ENCODE measurements around the gene PRPH2. TPM values are rescaled to one million over a fixed set of nuclear protein-coding genes. Genes with fewer than 3 reads are reported as not detected.

Gene PRPH2
- polyA plus RNA-seq, 1 of the 3 experiments (the other 2 are of a cell fraction) = not detected

DNA sequence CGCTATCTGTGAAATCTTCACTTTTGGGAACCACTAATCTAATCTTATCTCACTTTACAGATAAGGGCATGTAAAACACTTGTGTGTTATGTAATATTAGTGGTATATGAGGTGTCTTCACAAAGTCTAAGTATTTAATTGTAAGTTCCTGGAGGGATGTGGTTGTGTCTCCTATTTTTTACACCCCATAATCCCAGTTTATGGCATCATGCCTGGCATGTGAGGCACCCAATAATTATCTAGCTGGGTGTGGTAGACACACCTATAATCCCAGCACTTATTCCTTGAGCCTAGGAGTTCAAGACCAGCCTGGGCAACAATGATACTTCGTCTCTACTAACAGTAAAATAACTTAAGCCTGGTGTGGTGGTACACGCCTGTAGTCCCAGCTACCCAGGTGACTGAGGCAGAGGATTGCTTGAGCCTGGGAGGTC is 40.0 kb upstream of the PRPH2 start:
- Histone ChIP-seq H3K27ac (ENCODE audit: low read depth in 2 of 2, low read length in 1 of 2) (no peak overlapping the region), H3F3A (replicated peaks; ENCODE audit: insufficient read depth) (peaks cover 23% of the 10 kb centered on the region), H3K9me3 (no peaks in the 10 kb centered on the region), H4K20me1 (ENCODE audit: insufficient read depth) (no peaks in the 10 kb centered on the region), H3K27me3 (ENCODE audit: insufficient read depth) (no peaks in the 10 kb centered on the region), H3K4me1 (ENCODE audit: control insufficient read depth in 1 of 2, insufficient read depth in 2 of 2, low read depth in 1 of 2, low read length in 1 of 2) (0 out of 4 replicates have a peak, but pooled peaks cover 0 to 10% of the 10 kb centered on the region in 2 experiments), H3K4me3 (ENCODE audit: low read depth in 2 of 2, low read length in 1 of 2) (no peak overlapping the region), H3K79me2 (ENCODE audit: insufficient read depth) (no peaks in the 10 kb centered on the region; the same call in 1 of the 2 replicates), H3K9me2 (no peaks in the 10 kb centered on the region), H3K9ac (no peak overlapping the region), H3K4me2 (no peak overlapping the region), H2AFZ (ENCODE audit: low read depth) (no peak overlapping the region), H3K36me3 (replicated peaks in 1 of 2; ENCODE audit: control insufficient read depth in 1 of 2, insufficient read depth in 2 of 2, low read length in 1 of 2) (peaks cover 0 to 2% of the 10 kb centered on the region in 2 experiments)
- POLR2A ChIA-PET = interaction anchor here (0.5 to 0.9 kb wide), 2 partner anchors 9 to 17 kb away, joined by 3 to 4 read pairs; partner anchors contain the start of gene TBCC
- TF ChIP-seq FOSL2 (IDR thresholded peaks at IDR 0.05; ENCODE audit: borderline replicate concordance, low read depth) = no peak
- no peak for TF ChIP-seq TEAD4 (IDR thresholded peaks at IDR 0.05; ENCODE audit: borderline replicate concordance, insufficient read depth)
- no peak for TF ChIP-seq TAF1 (IDR thresholded peaks at IDR 0.05; ENCODE audit: borderline replicate concordance, low read depth, low read length)
- no peak for TF ChIP-seq RCOR1 (IDR thresholded peaks at IDR 0.05; ENCODE audit: low read length)
- TF ChIP-seq MXI1 (IDR thresholded peaks at IDR 0.05; ENCODE audit: low read depth, low read length) = no peak
- TF ChIP-seq, protein P1, sequence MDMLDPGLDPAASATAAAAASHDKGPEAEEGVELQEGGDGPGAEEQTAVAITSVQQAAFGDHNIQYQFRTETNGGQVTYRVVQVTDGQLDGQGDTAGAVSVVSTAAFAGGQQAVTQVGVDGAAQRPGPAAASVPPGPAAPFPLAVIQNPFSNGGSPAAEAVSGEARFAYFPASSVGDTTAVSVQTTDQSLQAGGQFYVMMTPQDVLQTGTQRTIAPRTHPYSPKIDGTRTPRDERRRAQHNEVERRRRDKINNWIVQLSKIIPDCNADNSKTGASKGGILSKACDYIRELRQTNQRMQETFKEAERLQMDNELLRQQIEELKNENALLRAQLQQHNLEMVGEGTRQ (IDR thresholded peaks at IDR 0.05; ENCODE audit: borderline replicate concordance, low read depth, low read length) = no peak
- TF ChIP-seq NRF1 (IDR thresholded peaks at IDR 0.05; ENCODE audit: low read depth, low read length) = no peak
- TF ChIP-seq JUND (IDR thresholded peaks at IDR 0.05) = no peak
- TF ChIP-seq SMC3 (IDR thresholded peaks at IDR 0.05; ENCODE audit: low read depth, low read length) = no peak
- TF ChIP-seq CHD2 (IDR thresholded peaks at IDR 0.05; ENCODE audit: low read length, partially characterized antibody) = no peak
- no peak for TF ChIP-seq GATA2 (CRISPR knock-in tag; IDR thresholded peaks at IDR 0.05)
- TF ChIP-seq, protein P2, sequence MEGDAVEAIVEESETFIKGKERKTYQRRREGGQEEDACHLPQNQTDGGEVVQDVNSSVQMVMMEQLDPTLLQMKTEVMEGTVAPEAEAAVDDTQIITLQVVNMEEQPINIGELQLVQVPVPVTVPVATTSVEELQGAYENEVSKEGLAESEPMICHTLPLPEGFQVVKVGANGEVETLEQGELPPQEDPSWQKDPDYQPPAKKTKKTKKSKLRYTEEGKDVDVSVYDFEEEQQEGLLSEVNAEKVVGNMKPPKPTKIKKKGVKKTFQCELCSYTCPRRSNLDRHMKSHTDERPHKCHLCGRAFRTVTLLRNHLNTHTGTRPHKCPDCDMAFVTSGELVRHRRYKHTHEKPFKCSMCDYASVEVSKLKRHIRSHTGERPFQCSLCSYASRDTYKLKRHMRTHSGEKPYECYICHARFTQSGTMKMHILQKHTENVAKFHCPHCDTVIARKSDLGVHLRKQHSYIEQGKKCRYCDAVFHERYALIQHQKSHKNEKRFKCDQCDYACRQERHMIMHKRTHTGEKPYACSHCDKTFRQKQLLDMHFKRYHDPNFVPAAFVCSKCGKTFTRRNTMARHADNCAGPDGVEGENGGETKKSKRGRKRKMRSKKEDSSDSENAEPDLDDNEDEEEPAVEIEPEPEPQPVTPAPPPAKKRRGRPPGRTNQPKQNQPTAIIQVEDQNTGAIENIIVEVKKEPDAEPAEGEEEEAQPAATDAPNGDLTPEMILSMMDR (IDR thresholded peaks at IDR 0.05) = no peak
- TF ChIP-seq, protein P3, sequence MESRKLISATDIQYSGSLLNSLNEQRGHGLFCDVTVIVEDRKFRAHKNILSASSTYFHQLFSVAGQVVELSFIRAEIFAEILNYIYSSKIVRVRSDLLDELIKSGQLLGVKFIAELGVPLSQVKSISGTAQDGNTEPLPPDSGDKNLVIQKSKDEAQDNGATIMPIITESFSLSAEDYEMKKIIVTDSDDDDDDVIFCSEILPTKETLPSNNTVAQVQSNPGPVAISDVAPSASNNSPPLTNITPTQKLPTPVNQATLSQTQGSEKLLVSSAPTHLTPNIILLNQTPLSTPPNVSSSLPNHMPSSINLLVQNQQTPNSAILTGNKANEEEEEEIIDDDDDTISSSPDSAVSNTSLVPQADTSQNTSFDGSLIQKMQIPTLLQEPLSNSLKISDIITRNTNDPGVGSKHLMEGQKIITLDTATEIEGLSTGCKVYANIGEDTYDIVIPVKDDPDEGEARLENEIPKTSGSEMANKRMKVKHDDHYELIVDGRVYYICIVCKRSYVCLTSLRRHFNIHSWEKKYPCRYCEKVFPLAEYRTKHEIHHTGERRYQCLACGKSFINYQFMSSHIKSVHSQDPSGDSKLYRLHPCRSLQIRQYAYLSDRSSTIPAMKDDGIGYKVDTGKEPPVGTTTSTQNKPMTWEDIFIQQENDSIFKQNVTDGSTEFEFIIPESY (IDR thresholded peaks at IDR 0.05; ENCODE audit: borderline replicate concordance, low read depth) = no peak
- CTCF ChIA-PET = interaction anchor here (1.4 kb wide), 1 partner anchor 10 kb away, joined by 4 read pairs; no protein-coding TSS in a partner anchor
- no peak for DNase-seq
- WGBS (ENCODE audit: low lambda C conversion rate) = 88% methylated on average over 3 of the region's 3 CpGs

Measured in SK-N-SH (cell line).